Activated naive CD8-positive, alpha-beta T cell treated with anti-CD3 and anti-CD28 coated beads, Interleukin-2, amount 10 ng/mL, durations not matched to agents 7 days and 5 days (primary cell): Measurements from ENCODE around the gene TRAPPC1. TPM values are rescaled to one million over a fixed set of nuclear protein-coding genes. Genes with fewer than 3 reads are reported as not detected.
A peak's percentile ranks its signal among the peaks of the same experiment; 100 is the strongest.
"Not testable (repeated sequence)": the region's sequence is repeated elsewhere in the genome, so short reads cannot be mapped to it uniquely, and the experiment has no call there.

Experiments used
- ATAC-seq: fragments of 150-1000 bp; cut with Tn5 transposase; one replicate; pipeline ENCODE4 v1.10.0; 2021; ENCODE audit warnings: low read depth, moderate library complexity
- POLR2A ChIA-PET: fragments of 350-600 bp; sonication (Branson Sonifier 250); formaldehyde crosslinking; loops from one replicate; lab custom pipeline; 2021; ENCODE audit warnings: antibody characterized with exemption; lab: Charles Lee
- DNase-seq: peaks from one replicate; pipeline ENCODE4 v3.0.0; 2021
- H3K27ac Mint-ChIP-seq: one replicate; pipeline ENCODE4 v1.8.0; 2022; ENCODE audit warnings: mild to moderate bottlenecking, mixed read lengths
- H3K27me3 Mint-ChIP-seq: one replicate; pipeline ENCODE4 v1.8.0; 2022; ENCODE audit warnings: mild to moderate bottlenecking, moderate library complexity, mixed read lengths
- H3K36me3 Mint-ChIP-seq: one replicate; pipeline ENCODE4 v1.8.0; 2021; ENCODE audit warnings: mild to moderate bottlenecking, mixed read lengths
- H3K4me1 Mint-ChIP-seq: one replicate; pipeline ENCODE4 v1.8.0; 2021; ENCODE audit warnings: mixed read lengths
- H3K4me3 Mint-ChIP-seq: one replicate; pipeline ENCODE4 v1.8.0; 2022; ENCODE audit warnings: mild to moderate bottlenecking, moderate library complexity, mixed read lengths
- H3K9me3 Mint-ChIP-seq: one replicate; pipeline ENCODE4 v1.8.0; 2021; ENCODE audit warnings: mixed read lengths
- total RNA-seq, 2 experiments: library from RNA; stranded (reverse); gene quantifications; one replicate each; pipeline ENCODE4 v1.2.3, GENCODE V29; 2021

The TRAPPC1 gene
- total RNA-seq, 2 experiments from 2014 or later: 222 to 237 TPM

- not testable (repeated sequence) for H3K27me3 Mint-ChIP-seq, ATAC-seq, DNase-seq, H3K27ac Mint-ChIP-seq, H3K9me3 Mint-ChIP-seq, H3K4me3 Mint-ChIP-seq
- POLR2A ChIA-PET: interaction anchor here (1.7 to 2.7 kb wide), 2 partner anchors 20 to 267 kb away, joined by 4 to 10 read pairs; partner anchors contain the start of genes CNTROB and TRAPPC1
- H3K36me3 Mint-ChIP-seq: peaks cover 12% of the 10 kb centered on the region
- peaks cover 14% of the 10 kb centered on the region for H3K4me1 Mint-ChIP-seq
Measured at GRCh38 chr17:7953266-7953665, 21.5 kb upstream of the TRAPPC1 start.

- peaks cover 14% of the 10 kb centered on the region for H3K4me1 Mint-ChIP-seq
- H3K27ac Mint-ChIP-seq: peak overlapping the region; percentile 88
- DNase-seq (no peak), ATAC-seq (peak; percentile 99)
- POLR2A ChIA-PET: interaction anchor here (0.6 to 2.7 kb wide), 8 partner anchors 16 to 265 kb away, joined by 3 to 11 read pairs (median 5); partner anchors contain the start of genes CNTROB and TRAPPC1
- H3K27me3 Mint-ChIP-seq: no peaks in the 10 kb centered on the region
- peak overlapping the region; percentile 54 for H3K4me3 Mint-ChIP-seq
- H3K9me3 Mint-ChIP-seq: no peaks in the 10 kb centered on the region
- peaks cover 23% of the 10 kb centered on the region for H3K36me3 Mint-ChIP-seq
Measured at GRCh38 chr17:7951143-7951792, 19.5 kb upstream of the TRAPPC1 start.

DNA sequence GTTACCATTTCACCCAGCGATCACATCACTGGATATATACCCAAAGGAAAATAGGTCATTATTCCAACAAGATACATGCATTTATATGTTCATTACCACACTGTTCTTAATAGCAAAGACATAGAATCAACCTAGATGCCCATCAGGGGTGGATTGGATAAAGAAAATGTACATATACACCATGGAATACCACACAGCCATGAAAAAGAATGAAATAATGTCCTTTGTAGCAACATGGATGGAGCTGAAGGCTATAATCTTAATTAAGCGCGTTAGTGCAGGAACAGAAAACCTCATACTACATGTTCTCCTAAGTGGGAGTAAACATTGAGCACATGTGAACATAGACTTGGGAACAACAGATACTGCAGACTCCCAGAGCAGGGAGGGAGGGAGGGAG is 18.8 kb upstream of the TRAPPC1 start:
- Mint-ChIP-seq H3K27ac (peak overlapping the region; percentile 88), H3K36me3 (peaks cover 27% of the 10 kb centered on the region)
- POLR2A ChIA-PET: interaction anchor here (0.7 to 1.8 kb wide), 4 partner anchors 15 to 26 kb away, joined by 3 to 11 read pairs (median 4); no protein-coding TSS in a partner anchor

DNA sequence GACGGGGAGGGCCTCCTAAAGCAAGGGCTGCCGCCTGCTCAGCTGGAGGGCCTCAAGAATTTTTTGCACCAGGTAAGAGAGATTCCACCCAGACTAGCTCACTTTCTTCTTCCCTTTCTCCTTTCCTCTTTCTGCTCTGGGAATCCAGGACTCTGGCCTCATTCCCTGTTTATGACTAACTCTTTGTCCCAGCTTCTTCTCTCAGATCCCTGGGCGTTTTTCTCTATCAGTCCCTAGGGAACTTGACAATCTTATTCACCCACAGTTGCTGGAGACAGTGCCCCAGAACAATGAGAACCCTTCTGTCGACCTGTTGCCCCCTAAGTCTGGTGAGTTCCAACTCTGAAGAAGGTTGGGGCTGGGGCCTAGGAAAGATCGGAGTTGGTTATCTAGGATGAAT is 15.9 kb upstream of the TRAPPC1 start:
- peaks cover 36% of the 10 kb centered on the region for H3K36me3 Mint-ChIP-seq
- POLR2A ChIA-PET: no interaction called here
- no peaks in the 10 kb centered on the region for H3K9me3 Mint-ChIP-seq
- no peak for DNase-seq
- H3K4me3 Mint-ChIP-seq: no peak overlapping the region
- H3K4me1 Mint-ChIP-seq: peaks cover 14% of the 10 kb centered on the region
- no peak overlapping the region for H3K27ac Mint-ChIP-seq
- H3K27me3 Mint-ChIP-seq: no peaks in the 10 kb centered on the region
- no peak for ATAC-seq

More for the DNA sequence above, 18.8 kb upstream of the TRAPPC1 start:
- no peaks in the 10 kb centered on the region for H3K27me3 Mint-ChIP-seq
- DNase-seq: no peak
- H3K4me1 Mint-ChIP-seq: peaks cover 14% of the 10 kb centered on the region
- no peak for ATAC-seq
- H3K9me3 Mint-ChIP-seq: no peaks in the 10 kb centered on the region
- no peak overlapping the region for H3K4me3 Mint-ChIP-seq

- POLR2A ChIA-PET: no interaction called here
- peaks cover 10% of the 10 kb centered on the region for H3K4me1 Mint-ChIP-seq
- DNase-seq (no peak), ATAC-seq (no peak)
- no peaks in the 10 kb centered on the region for H3K27me3 Mint-ChIP-seq
- H3K27ac Mint-ChIP-seq: peak overlapping the region; percentile 41
- H3K9me3 Mint-ChIP-seq: no peaks in the 10 kb centered on the region
- H3K36me3 Mint-ChIP-seq: peaks cover 42% of the 10 kb centered on the region
- no peak overlapping the region for H3K4me3 Mint-ChIP-seq
Measured at GRCh38 chr17:7946441-7946840, 14.7 kb upstream of the TRAPPC1 start.

DNA sequence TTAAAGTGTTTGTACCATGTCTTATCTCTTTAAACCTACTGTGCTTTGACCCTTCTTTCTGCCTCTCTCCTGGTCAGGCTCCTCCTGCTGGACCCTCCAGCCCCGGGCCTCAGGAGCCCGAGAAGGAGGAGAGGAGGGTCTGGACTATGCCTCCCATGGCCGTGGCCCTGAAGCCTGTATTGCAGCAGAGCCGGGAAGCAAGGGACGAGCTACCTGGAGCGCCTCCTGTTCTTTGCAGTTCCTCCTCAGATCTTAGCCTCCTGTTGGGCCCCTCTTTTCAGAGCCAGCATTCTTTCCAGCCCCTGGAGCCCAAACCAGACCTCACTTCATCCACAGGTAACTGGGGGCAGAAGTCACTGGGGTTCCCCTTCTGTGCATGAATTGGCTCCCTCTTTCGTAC is 13.9 kb upstream of the TRAPPC1 start:
- DNase-seq (no peak), ATAC-seq (no peak)
- H3K27me3 Mint-ChIP-seq: no peaks in the 10 kb centered on the region
- POLR2A ChIA-PET: interaction anchor here (1.2 to 2.1 kb wide), 2 partner anchors 13 to 30 kb away, joined by 3 to 11 read pairs; no protein-coding TSS in a partner anchor
- H3K9me3 Mint-ChIP-seq: no peaks in the 10 kb centered on the region
- H3K36me3 Mint-ChIP-seq: peaks cover 48% of the 10 kb centered on the region
- no peak overlapping the region for H3K4me3 Mint-ChIP-seq
- no peak overlapping the region for H3K27ac Mint-ChIP-seq
- peaks cover 4% of the 10 kb centered on the region for H3K4me1 Mint-ChIP-seq

GRCh38 chr17:7944326-7944725 is 12.6 kb upstream of the TRAPPC1 start:
- H3K27me3 Mint-ChIP-seq: no peaks in the 10 kb centered on the region
- H3K36me3 Mint-ChIP-seq: peaks cover 54% of the 10 kb centered on the region
- ATAC-seq (no peak), DNase-seq (no peak)
- no peak overlapping the region for H3K4me3 Mint-ChIP-seq
- no peaks in the 10 kb centered on the region for H3K9me3 Mint-ChIP-seq
- H3K4me1 Mint-ChIP-seq: peaks cover 7% of the 10 kb centered on the region
- POLR2A ChIA-PET: interaction anchor here (1.2 to 2.1 kb wide), 2 partner anchors 11 to 13 kb away, joined by 5 to 11 read pairs; partner anchors contain the start of genes CNTROB and TRAPPC1
- H3K27ac Mint-ChIP-seq: no peak overlapping the region

- Mint-ChIP-seq H3K4me1 (peaks cover 6% of the 10 kb centered on the region), H3K4me3 (no peak overlapping the region)
Measured at GRCh38 chr17:7943291-7943690, 11.5 kb upstream of the TRAPPC1 start.

GRCh38 chr17:7940743-7941142 is 9.0 kb upstream of the TRAPPC1 start:
- H3K27ac Mint-ChIP-seq: no peak overlapping the region
- ATAC-seq (no peak), DNase-seq (no peak)
- peaks cover 51% of the 10 kb centered on the region for H3K36me3 Mint-ChIP-seq
- no peak overlapping the region for H3K4me3 Mint-ChIP-seq
- H3K4me1 Mint-ChIP-seq: peaks cover 15% of the 10 kb centered on the region
- no peaks in the 10 kb centered on the region for H3K9me3 Mint-ChIP-seq
- no peaks in the 10 kb centered on the region for H3K27me3 Mint-ChIP-seq
- POLR2A ChIA-PET: interaction anchor here (0.8 kb wide), 1 partner anchor 8 kb away, joined by 3 read pairs; no protein-coding TSS in a partner anchor

More at GRCh38 chr17:7943291-7943690, 11.5 kb upstream of the TRAPPC1 start:
- no peak for ATAC-seq
- Mint-ChIP-seq H3K36me3 (peaks cover 49% of the 10 kb centered on the region), H3K9me3 (no peaks in the 10 kb centered on the region), H3K27me3 (no peaks in the 10 kb centered on the region), H3K27ac (no peak overlapping the region)
- DNase-seq: no peak
- POLR2A ChIA-PET: interaction anchor here (0.5 kb wide), 1 partner anchor 81 kb away, joined by 3 read pairs; no protein-coding TSS in a partner anchor

DNA sequence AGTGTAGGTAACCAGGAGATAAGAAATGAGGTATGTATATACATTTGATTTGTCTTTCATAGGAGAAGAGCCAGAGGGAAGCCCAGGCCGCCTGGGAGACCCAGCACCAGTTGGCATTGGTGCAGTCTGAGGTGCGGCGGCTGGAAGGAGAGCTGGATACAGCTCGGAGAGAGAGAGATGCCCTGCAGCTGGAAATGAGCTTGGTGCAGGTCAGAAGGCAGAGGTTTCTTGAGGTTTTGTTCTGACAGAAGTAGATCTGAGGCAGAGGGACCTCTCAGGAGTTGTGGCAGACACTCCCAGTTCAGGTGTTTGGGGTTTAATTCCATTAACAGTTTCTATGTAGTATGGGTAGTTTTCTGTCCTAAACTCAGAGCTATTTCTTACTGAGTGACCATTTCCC is 8.3 kb upstream of the TRAPPC1 start:
- Mint-ChIP-seq H3K27ac (no peak overlapping the region), H3K4me1 (peaks cover 19% of the 10 kb centered on the region), H3K27me3 (no peaks in the 10 kb centered on the region), H3K4me3 (no peak overlapping the region), H3K9me3 (no peaks in the 10 kb centered on the region), H3K36me3 (peaks cover 50% of the 10 kb centered on the region)
- POLR2A ChIA-PET: interaction anchor here (0.8 to 0.9 kb wide), 2 partner anchors 7 to 50 kb away, joined by 3 read pairs; no protein-coding TSS in a partner anchor
- ATAC-seq (no peak), DNase-seq (no peak)

- Mint-ChIP-seq H3K27me3 (no peaks in the 10 kb centered on the region), H3K4me3 (peak overlapping the region; percentile 25), H3K9me3 (no peaks in the 10 kb centered on the region), H3K27ac (no peak overlapping the region), H3K36me3 (peaks cover 38% of the 10 kb centered on the region), H3K4me1 (peaks cover 42% of the 10 kb centered on the region)
- POLR2A ChIA-PET: interaction anchor here (0.6 to 2.0 kb wide), 4 partner anchors 15 to 289 kb away, joined by 3 to 11 read pairs (median 3); partner anchors contain the start of gene RNF227
- DNase-seq (no peak), ATAC-seq (no peak)
Measured at GRCh38 chr17:7935859-7936258, 4.1 kb upstream of the TRAPPC1 start.

GRCh38 chr17:7932949-7933348 is 1.2 kb upstream of the TRAPPC1 start:
- Mint-ChIP-seq H3K36me3 (peaks cover 22% of the 10 kb centered on the region), H3K4me3 (peak overlapping the region; percentile 99), H3K27me3 (no peaks in the 10 kb centered on the region), H3K4me1 (peaks cover 37% of the 10 kb centered on the region), H3K27ac (peak overlapping the region; percentile 98), H3K9me3 (no peaks in the 10 kb centered on the region)
- POLR2A ChIA-PET: interaction anchor here (0.5 to 4.5 kb wide), 11 partner anchors 7 to 1010 kb away, joined by 3 to 51 read pairs (median 9); partner anchors contain the start of gene RNF227
- DNase-seq (no peak), ATAC-seq (no peak)

DNA sequence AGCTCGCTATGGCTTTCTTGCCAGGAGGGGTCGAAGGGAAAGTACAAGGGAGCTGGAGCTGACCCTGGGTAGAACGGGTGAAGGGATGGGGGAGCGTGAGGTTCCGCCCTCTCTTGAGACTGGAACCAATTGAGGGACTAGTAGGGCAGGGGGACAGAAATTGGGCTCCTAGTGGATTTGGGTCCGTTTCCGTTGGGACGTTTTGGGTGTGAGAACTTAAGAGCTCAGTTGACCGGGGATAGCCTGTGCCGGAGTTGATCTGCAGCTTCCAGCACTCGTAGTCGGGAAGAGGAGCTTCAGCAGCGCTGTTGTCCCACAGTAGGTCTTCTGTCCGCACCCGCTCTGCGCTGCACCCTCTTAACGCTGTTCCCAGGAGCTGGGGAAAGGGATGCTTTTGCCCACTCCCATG is 741 bp upstream of the TRAPPC1 start:
- Mint-ChIP-seq H3K27ac (peak overlapping the region; percentile 98), H3K4me3 (peak overlapping the region; percentile 99), H3K27me3 (no peaks in the 10 kb centered on the region), H3K4me1 (peaks cover 37% of the 10 kb centered on the region), H3K9me3 (no peaks in the 10 kb centered on the region), H3K36me3 (peaks cover 22% of the 10 kb centered on the region)
- ATAC-seq (peak; percentile 23), DNase-seq (peak; percentile 47)
- POLR2A ChIA-PET: interaction anchor here (0.6 to 4.5 kb wide), 20 partner anchors 8 to 305 kb away, joined by 3 to 51 read pairs (median 4); partner anchors contain the start of genes NAA38, RNF227, SAT2 and TP53
